ENCODE measurements around the gene MIER2.

GRCh38 chr19:294946-295686, 49.5 kb downstream of the MIER2 start:
- TF ChIP-seq TAF1 (IDR thresholded peaks at IDR 0.05; ENCODE audit: borderline replicate concordance, insufficient read depth, low read length) (no peak), REST (IDR thresholded peaks at IDR 0.05; ENCODE audit: insufficient read depth in 1 of 2, low read depth in 2 of 2, low read length in 2 of 2) (no peak)

All from PFSK-1 (cell line).